ENCODE results near the gene TRIM62.

DNA sequence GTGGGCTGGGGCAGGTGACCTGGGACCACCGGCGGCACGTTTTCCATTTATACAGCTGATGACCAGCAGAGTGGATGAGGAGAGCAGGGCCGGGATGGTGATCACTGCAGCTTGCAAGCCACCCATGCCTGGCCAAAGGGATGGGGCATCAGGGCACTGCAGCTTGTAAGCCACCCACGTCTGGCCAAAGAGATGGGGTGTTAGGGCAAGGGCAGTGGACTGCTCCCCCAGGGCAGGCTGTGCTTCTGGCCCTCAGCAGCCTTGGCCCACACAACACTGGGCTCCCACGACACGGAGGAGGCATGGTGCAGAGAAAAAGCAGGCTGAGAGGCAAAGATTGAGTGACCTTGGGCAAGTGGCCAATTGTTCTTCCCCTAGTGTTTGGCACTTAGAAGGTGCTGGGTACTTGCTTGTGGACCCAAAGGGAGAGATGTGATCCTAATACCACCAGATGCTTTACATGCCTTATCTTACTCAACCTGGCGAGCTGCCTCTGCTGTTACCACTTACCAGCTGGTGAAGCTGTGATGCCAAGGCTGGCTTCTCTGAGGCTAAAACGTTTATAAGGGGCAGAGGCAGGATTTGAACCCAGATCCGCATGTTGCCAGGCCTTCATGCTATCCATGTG is 48.3 kb downstream of the TRIM62 start:
- TF ChIP-seq, protein P1, sequence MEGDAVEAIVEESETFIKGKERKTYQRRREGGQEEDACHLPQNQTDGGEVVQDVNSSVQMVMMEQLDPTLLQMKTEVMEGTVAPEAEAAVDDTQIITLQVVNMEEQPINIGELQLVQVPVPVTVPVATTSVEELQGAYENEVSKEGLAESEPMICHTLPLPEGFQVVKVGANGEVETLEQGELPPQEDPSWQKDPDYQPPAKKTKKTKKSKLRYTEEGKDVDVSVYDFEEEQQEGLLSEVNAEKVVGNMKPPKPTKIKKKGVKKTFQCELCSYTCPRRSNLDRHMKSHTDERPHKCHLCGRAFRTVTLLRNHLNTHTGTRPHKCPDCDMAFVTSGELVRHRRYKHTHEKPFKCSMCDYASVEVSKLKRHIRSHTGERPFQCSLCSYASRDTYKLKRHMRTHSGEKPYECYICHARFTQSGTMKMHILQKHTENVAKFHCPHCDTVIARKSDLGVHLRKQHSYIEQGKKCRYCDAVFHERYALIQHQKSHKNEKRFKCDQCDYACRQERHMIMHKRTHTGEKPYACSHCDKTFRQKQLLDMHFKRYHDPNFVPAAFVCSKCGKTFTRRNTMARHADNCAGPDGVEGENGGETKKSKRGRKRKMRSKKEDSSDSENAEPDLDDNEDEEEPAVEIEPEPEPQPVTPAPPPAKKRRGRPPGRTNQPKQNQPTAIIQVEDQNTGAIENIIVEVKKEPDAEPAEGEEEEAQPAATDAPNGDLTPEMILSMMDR (optimal IDR thresholded peaks at IDR 0.05 in 1 of 3, IDR thresholded peaks at IDR 0.05 in 1 of 3, conservative IDR thresholded peaks at IDR 0.05 in 1 of 3; ENCODE audit: extremely low read depth in 1 of 3, insufficient read depth in 2 of 3, low read length in 3 of 3), result no peak
- no peak for TF ChIP-seq EZH2 (IDR thresholded peaks at IDR 0.05; ENCODE audit: low read length)
